H9 (cell line): ENCODE data around the gene SCEL. TPM values are rescaled to one million over a fixed set of nuclear protein-coding genes. Genes with fewer than 3 reads are reported as not detected.

Experiments used
- DNase-seq: peaks from one replicate; pipeline ENCODE4 v3.0.0-alpha.2; 2017
- H2AFZ ChIP-seq: one replicate; pipeline ENCODE4 v1.6.1; 2013; ENCODE audit warnings: mild to moderate bottlenecking, low read length, control low read depth, moderate library complexity
- H2AK5ac ChIP-seq: 2 replicates; pipeline ENCODE4 v1.6.1; 2013; ENCODE audit warnings: low read length, control low read depth, mixed read lengths; ENCODE audit not compliant: insufficient read length
- H2BK120ac ChIP-seq: one replicate; pipeline ENCODE4 v1.6.1; 2013; ENCODE audit warnings: low read depth, mild to moderate bottlenecking, low read length, control low read depth, inconsistent platforms; ENCODE audit not compliant: poor library complexity, severe bottlenecking
- H2BK12ac ChIP-seq: 2 replicates; pipeline ENCODE4 v1.6.1; 2013; ENCODE audit warnings: low read length, control low read depth, mixed read lengths, low read depth; ENCODE audit not compliant: insufficient read length
- H2BK15ac ChIP-seq: 2 replicates; pipeline ENCODE4 v1.6.1; 2013; ENCODE audit warnings: low read depth, low read length, control low read depth
- H2BK20ac ChIP-seq: one replicate; pipeline ENCODE4 v1.6.1; 2013; ENCODE audit warnings: low read depth, mild to moderate bottlenecking, low read length, control low read depth, inconsistent platforms; ENCODE audit not compliant: poor library complexity, severe bottlenecking
- H2BK5ac ChIP-seq: 2 replicates; pipeline ENCODE4 v1.6.1; 2013; ENCODE audit warnings: low read length, control low read depth, mixed read lengths; ENCODE audit not compliant: insufficient read length
- H3K14ac ChIP-seq: 2 replicates; pipeline ENCODE4 v1.6.1; 2013; ENCODE audit warnings: low read length, control low read depth; ENCODE audit not compliant: insufficient read depth
- H3K18ac ChIP-seq: 2 replicates; pipeline ENCODE4 v1.6.1; 2013; ENCODE audit warnings: low read depth, mild to moderate bottlenecking, mixed read lengths, low read length, control low read depth; ENCODE audit not compliant: insufficient read length
- H3K23ac ChIP-seq: 2 replicates; pipeline ENCODE4 v1.6.1; 2013; ENCODE audit warnings: low read length, control low read depth, mixed read lengths, low read depth; ENCODE audit not compliant: insufficient read length
- H3K23me2 ChIP-seq: 2 replicates; pipeline ENCODE4 v1.6.1; 2013; ENCODE audit warnings: low read depth, mild to moderate bottlenecking, mixed read lengths, low read length, control low read depth; ENCODE audit not compliant: insufficient read length, poor library complexity, severe bottlenecking
- H3K27ac ChIP-seq: 2 replicates; pipeline ENCODE4 v1.5.1; 2013; ENCODE audit warnings: low read length, control low read depth, mixed read lengths, low read depth; ENCODE audit not compliant: insufficient read length
- H3K27me3 ChIP-seq: 2 replicates; pipeline ENCODE4 v1.6.1; 2013; ENCODE audit warnings: low read length, control low read depth, inconsistent platforms; ENCODE audit not compliant: insufficient read depth
- H3K4ac ChIP-seq: 2 replicates; pipeline ENCODE4 v1.6.1; 2013; ENCODE audit warnings: low read depth, mild to moderate bottlenecking, control low read depth, inconsistent platforms, low read length, moderate library complexity
- H3K4me1 ChIP-seq: 2 replicates; pipeline ENCODE4 v1.6.1; 2013; ENCODE audit warnings: low read length, control low read depth, inconsistent platforms; ENCODE audit not compliant: insufficient read depth
- H3K4me2 ChIP-seq: 2 replicates; pipeline ENCODE4 v1.6.1; 2013; ENCODE audit warnings: low read length, control low read depth, mixed read lengths; ENCODE audit not compliant: insufficient read length, insufficient read depth
- H3K56ac ChIP-seq: 2 replicates; pipeline ENCODE4 v1.6.1; 2013; ENCODE audit warnings: low read depth, mild to moderate bottlenecking, mixed read lengths, low read length, control low read depth; ENCODE audit not compliant: insufficient read length
- H3K79me1 ChIP-seq: 2 replicates; pipeline ENCODE4 v1.6.1; 2013; ENCODE audit warnings: low read depth, mild to moderate bottlenecking, moderate library complexity, low read length, control low read depth, inconsistent platforms; ENCODE audit not compliant: insufficient read depth, poor library complexity, severe bottlenecking
- H3K79me2 ChIP-seq: 2 replicates; pipeline ENCODE4 v1.6.1; 2013; ENCODE audit warnings: low read length, control low read depth, inconsistent platforms; ENCODE audit not compliant: insufficient read depth
- H3K9ac ChIP-seq: 2 replicates; pipeline ENCODE4 v1.6.1; 2013; ENCODE audit warnings: low read length, control low read depth, mixed read lengths; ENCODE audit not compliant: insufficient read length; ENCODE audit errors: extremely low read depth
- H3K9me3 ChIP-seq: one replicate; pipeline ENCODE4 v1.6.1; 2013; ENCODE audit warnings: low read depth, low read length, inconsistent platforms; ENCODE audit not compliant: control insufficient read depth
- H3T11ph ChIP-seq: one replicate; pipeline ENCODE4 v1.6.1; 2013; ENCODE audit warnings: mild to moderate bottlenecking, low read length, control low read depth, inconsistent platforms
- H4K20me1 ChIP-seq: one replicate; pipeline ENCODE4 v1.6.1; 2013; ENCODE audit not compliant: control insufficient read depth, insufficient read length, insufficient read depth
- H4K5ac ChIP-seq: 2 replicates; pipeline ENCODE4 v1.6.1; 2013; ENCODE audit warnings: low read depth, mild to moderate bottlenecking, mixed read lengths, low read length, control low read depth; ENCODE audit not compliant: insufficient read length
- H4K8ac ChIP-seq: replicated peaks from 2 replicates; pipeline ENCODE4 v1.6.1; 2013; ENCODE audit warnings: low read length, control low read depth, mixed read lengths, low read depth; ENCODE audit not compliant: insufficient read length
- H4K91ac ChIP-seq: 2 replicates; pipeline ENCODE4 v1.6.1; 2013; ENCODE audit warnings: low read depth, mild to moderate bottlenecking, moderate library complexity, mixed read lengths, low read length, control low read depth; ENCODE audit not compliant: insufficient read length
- H3K27ac Mint-ChIP-seq, 3 experiments: 2 replicates in 2 of 3; 3 replicates in 1 of 3; pipeline ENCODE4 v1.8.0; 2020 to 2021; ENCODE audit warnings: mixed read lengths in 3 of 3, mild to moderate bottlenecking in 1 of 3, moderate library complexity in 1 of 3
- H3K27me3 Mint-ChIP-seq: 2 replicates; pipeline ENCODE4 v1.8.0; 2021; ENCODE audit warnings: low read depth, mild to moderate bottlenecking, moderate library complexity, mixed read lengths
- H3K36me3 Mint-ChIP-seq, 3 experiments: 2 replicates in 2 of 3; 3 replicates in 1 of 3; pipeline ENCODE4 v1.8.0; 2020 to 2021; ENCODE audit warnings: low read depth in 3 of 3, mixed read lengths in 3 of 3; ENCODE audit not compliant: insufficient read depth in 1 of 3
- H3K4me1 Mint-ChIP-seq, 2 experiments: 2 replicates each; pipeline ENCODE4 v1.8.0; 2020; ENCODE audit warnings: mixed read lengths in 2 of 2
- H3K4me3 Mint-ChIP-seq, 2 experiments: 2 replicates in 1 of 2; 3 replicates in 1 of 2; pipeline ENCODE4 v1.8.0; 2020 to 2021; ENCODE audit warnings: mild to moderate bottlenecking in 2 of 2, mixed read lengths in 2 of 2, moderate library complexity in 1 of 2
- H3K9me3 Mint-ChIP-seq, 2 experiments: 2 replicates in 1 of 2; 3 replicates in 1 of 2; pipeline ENCODE4 v1.8.0; 2020; ENCODE audit warnings: mild to moderate bottlenecking in 2 of 2, mixed read lengths in 2 of 2, moderate library complexity in 1 of 2
- WGBS: extraction: QIAGEN DNeasy Blood & Tissue Kit; methylation state at CpG from one replicate; pipeline ENCODE4 v1.1.7; 2013; ENCODE audit warnings: missing lambda C conversion rate, low lambda C conversion rate, mixed read lengths; ENCODE audit not compliant: insufficient read length; ENCODE audit errors: extremely low coverage; 5-methylcytosine and 5-hydroxymethylcytosine counted together
- total RNA-seq: library from RNA; stranded (reverse); gene quantifications from 2 replicates; pipeline ENCODE4 v1.2.1, GENCODE V29; 2021
- TF ChIP-seq, protein P1 (sequence below): fragments of 200-600 bp; sonication (generic); conservative IDR thresholded peaks from 3 replicates; pipeline ENCODE4 v1.8.0; 2021; ENCODE audit warnings: antibody characterized with exemption, mild to moderate bottlenecking

SCEL gene
- total RNA-seq, 1 experiment from 2014 or later, result not detected

DNA sequence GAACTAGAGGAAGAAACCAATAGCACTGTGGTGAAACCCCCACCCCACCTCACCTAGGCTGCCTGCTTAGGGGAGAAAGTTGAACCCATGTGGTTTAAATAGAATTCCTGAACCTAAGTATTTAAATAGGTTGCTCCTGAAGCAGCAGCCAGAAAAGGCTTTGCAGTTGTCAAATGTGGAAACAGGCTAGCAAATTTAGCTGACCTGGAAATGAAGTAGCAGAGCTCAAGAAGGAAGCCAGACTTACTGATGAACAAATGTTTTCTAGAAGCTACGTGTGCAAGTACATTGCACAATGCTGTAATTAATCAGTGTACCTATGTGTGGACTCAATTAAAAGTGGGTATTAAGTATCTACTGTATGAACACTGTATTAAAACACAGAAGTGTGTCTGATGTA, 61.3 kb downstream of the SCEL start:
- Histone ChIP-seq H2BK15ac (no peak overlapping the region), H4K91ac (no peak overlapping the region), H3K9me3 (no peaks in the 10 kb centered on the region), H2BK20ac (no peak overlapping the region), H3K27ac (no peak overlapping the region), H3K56ac (no peak overlapping the region), H3K4ac (no peak overlapping the region), H2BK120ac (no peak overlapping the region), H3K14ac (no peak overlapping the region), H4K8ac (no peak overlapping the region), H2AFZ (no peak overlapping the region), H3K79me2 (no peaks in the 10 kb centered on the region), H3K27me3 (no peaks in the 10 kb centered on the region), H3T11ph (no peak overlapping the region), H3K18ac (no peak overlapping the region), H3K79me1 (no peaks in the 10 kb centered on the region), H3K4me1 (no peaks in the 10 kb centered on the region), H3K4me2 (no peak overlapping the region), H4K5ac (no peak overlapping the region), H3K23ac (no peak overlapping the region), H2AK5ac (no peak overlapping the region), H4K20me1 (no peaks in the 10 kb centered on the region), H2BK12ac (no peak overlapping the region), H3K23me2 (no peaks in the 10 kb centered on the region), H2BK5ac (no peak overlapping the region), H3K9ac (no peak overlapping the region)
- TF ChIP-seq, protein P1, sequence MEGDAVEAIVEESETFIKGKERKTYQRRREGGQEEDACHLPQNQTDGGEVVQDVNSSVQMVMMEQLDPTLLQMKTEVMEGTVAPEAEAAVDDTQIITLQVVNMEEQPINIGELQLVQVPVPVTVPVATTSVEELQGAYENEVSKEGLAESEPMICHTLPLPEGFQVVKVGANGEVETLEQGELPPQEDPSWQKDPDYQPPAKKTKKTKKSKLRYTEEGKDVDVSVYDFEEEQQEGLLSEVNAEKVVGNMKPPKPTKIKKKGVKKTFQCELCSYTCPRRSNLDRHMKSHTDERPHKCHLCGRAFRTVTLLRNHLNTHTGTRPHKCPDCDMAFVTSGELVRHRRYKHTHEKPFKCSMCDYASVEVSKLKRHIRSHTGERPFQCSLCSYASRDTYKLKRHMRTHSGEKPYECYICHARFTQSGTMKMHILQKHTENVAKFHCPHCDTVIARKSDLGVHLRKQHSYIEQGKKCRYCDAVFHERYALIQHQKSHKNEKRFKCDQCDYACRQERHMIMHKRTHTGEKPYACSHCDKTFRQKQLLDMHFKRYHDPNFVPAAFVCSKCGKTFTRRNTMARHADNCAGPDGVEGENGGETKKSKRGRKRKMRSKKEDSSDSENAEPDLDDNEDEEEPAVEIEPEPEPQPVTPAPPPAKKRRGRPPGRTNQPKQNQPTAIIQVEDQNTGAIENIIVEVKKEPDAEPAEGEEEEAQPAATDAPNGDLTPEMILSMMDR, result no peak
- WGBS, result no CpG with 5 or more reads among the region's 1 CpG
- Mint-ChIP-seq H3K27me3 (no peaks in the 10 kb centered on the region), H3K9me3 (no peaks in the 10 kb centered on the region; a peak in 1 of 5 replicates), H3K27ac (no peak overlapping the region), H3K36me3 (no peaks in the 10 kb centered on the region), H3K4me1 (peaks cover 0 to 4% of the 10 kb centered on the region in 2 experiments; a peak in 2 of 4 replicates), H3K4me3 (no peak overlapping the region)
- no peak for DNase-seq
